IgD-negative memory B cell (primary cell): ENCODE data around the gene FBN1. TPM values are rescaled to one million over a fixed set of nuclear protein-coding genes. Genes with fewer than 3 reads are reported as not detected.

Source experiments
- H3K27ac Mint-ChIP-seq, 3 donors: one replicate each; pipeline ENCODE4 v1.8.0; 2020 to 2022; ENCODE audit warnings: mild to moderate bottlenecking in 3 of 3, mixed read lengths in 3 of 3, moderate library complexity in 1 of 3
- H3K27me3 Mint-ChIP-seq: one replicate; pipeline ENCODE4 v1.8.0; 2021; ENCODE audit warnings: mixed read lengths
- H3K36me3 Mint-ChIP-seq: one replicate; pipeline ENCODE4 v1.8.0; 2020; ENCODE audit warnings: mild to moderate bottlenecking, mixed read lengths
- H3K4me1 Mint-ChIP-seq, 3 donors: one replicate each; pipeline ENCODE4 v1.8.0; 2020 to 2022; ENCODE audit warnings: mixed read lengths in 3 of 3, mild to moderate bottlenecking in 1 of 3
- H3K4me3 Mint-ChIP-seq, 4 donors: one replicate each; pipeline ENCODE4 v1.8.0; 2020 to 2022; ENCODE audit warnings: mild to moderate bottlenecking in 4 of 4, mixed read lengths in 4 of 4, moderate library complexity in 3 of 4
- H3K9me3 Mint-ChIP-seq, 3 donors: one replicate each; pipeline ENCODE4 v1.8.0; 2020 to 2021; ENCODE audit warnings: mixed read lengths in 3 of 3, mild to moderate bottlenecking in 1 of 3
- polyA plus RNA-seq: library from polyadenylated mRNA; unstranded; fragments of 300-500 nt; fragmentation: Illumina TruSeq; gene quantifications from one replicate; pipeline ENCODE4 v1.2.3, GENCODE V29; 2021

The FBN1 gene
- polyA plus RNA-seq, 1 donor from 2014 or later, result not detected

DNA sequence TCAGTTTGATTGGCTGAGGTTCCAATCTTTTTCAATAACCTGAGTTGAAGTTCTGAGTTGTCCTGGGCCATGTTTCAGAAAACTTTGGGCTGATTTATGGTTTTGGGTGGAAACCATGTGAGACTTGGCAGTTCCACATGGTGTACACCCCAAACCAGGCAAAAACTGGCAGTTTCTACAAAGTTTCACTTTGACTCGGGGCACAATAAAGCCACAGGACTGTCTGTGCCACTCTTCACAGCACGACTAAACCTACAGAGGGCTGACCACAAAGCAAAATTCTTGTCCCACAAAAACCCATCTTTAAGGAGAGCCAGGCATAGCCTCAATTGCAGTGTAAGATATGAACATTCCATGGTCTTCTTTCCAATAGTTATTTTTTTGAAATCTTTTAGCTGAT lies 159.3 kb downstream of the FBN1 start:
- H3K27me3 Mint-ChIP-seq, result no peaks in the 10 kb centered on the region
- H3K4me3 Mint-ChIP-seq, result no peak overlapping the region
- H3K27ac Mint-ChIP-seq, result no peak overlapping the region
- no peaks in the 10 kb centered on the region for H3K4me1 Mint-ChIP-seq
- H3K9me3 Mint-ChIP-seq, result no peaks in the 10 kb centered on the region
- H3K36me3 Mint-ChIP-seq, result no peaks in the 10 kb centered on the region

DNA sequence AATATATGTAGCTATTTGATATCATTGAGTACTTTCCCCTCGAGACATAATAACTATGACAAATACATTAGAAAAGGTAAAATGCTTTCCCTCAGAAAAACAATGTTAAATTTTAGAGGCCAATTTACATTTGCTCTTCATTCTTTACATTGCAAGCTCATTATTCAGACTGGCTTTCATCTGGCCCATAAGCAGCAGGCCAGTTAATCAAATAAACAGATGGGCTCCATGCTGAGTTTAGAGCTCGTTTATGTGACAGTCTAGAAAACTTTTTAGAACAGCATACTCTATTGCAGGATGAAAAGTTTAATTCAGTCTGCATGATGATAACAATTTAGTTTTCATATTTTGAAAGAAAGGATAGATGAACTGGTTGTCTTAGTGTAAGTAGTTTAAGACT lies 163.7 kb downstream of the FBN1 start:
- H3K9me3 Mint-ChIP-seq, result no peaks in the 10 kb centered on the region
- no peaks in the 10 kb centered on the region for H3K4me1 Mint-ChIP-seq
- no peaks in the 10 kb centered on the region for H3K27me3 Mint-ChIP-seq
- no peak overlapping the region for H3K27ac Mint-ChIP-seq
- H3K36me3 Mint-ChIP-seq, result no peaks in the 10 kb centered on the region
- no peak overlapping the region for H3K4me3 Mint-ChIP-seq

DNA sequence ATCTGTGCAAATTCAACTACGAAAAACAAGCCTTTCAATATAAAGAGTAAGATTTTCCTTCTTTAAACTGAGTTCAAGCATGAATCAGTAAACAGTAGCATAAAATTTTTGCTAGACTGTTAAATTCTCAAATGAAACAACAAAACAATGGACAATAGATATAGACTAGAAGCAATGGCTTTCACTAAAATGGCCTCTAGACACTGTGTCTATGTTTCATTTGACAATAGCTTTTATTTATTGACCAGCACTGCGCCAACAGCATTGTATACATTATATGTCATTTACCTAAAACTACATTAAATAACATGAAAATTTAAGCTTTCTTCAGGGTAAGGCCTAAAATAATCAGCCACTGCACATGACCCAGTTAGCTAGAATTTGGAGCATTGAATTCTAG lies 165.8 kb downstream of the FBN1 start:
- Mint-ChIP-seq H3K36me3 (no peaks in the 10 kb centered on the region), H3K27ac (no peak overlapping the region), H3K27me3 (no peaks in the 10 kb centered on the region), H3K4me1 (no peaks in the 10 kb centered on the region), H3K4me3 (no peak overlapping the region), H3K9me3 (no peaks in the 10 kb centered on the region)

DNA sequence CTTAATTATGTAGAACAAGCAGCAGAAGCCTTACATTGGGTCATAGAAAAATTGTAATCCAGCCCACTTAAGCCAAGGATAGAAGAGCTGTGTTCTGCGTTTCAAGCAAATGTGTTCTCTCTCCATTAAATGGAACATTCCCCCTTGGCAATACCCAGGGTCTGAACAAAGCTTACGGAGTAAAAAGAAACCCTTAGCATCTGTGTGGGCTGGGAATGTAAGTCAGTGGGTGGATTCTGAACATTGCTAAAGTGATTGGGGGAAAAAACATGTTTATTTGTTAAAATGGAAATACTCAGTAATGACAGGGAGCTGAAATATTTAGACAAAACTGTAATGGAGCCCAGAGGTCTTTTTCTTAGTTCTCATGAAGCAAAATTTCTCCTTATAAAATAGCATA lies 166.9 kb downstream of the FBN1 start:
- Mint-ChIP-seq H3K36me3 (no peaks in the 10 kb centered on the region), H3K9me3 (no peaks in the 10 kb centered on the region), H3K4me1 (no peaks in the 10 kb centered on the region), H3K27ac (no peak overlapping the region), H3K4me3 (no peak overlapping the region), H3K27me3 (no peaks in the 10 kb centered on the region)

DNA sequence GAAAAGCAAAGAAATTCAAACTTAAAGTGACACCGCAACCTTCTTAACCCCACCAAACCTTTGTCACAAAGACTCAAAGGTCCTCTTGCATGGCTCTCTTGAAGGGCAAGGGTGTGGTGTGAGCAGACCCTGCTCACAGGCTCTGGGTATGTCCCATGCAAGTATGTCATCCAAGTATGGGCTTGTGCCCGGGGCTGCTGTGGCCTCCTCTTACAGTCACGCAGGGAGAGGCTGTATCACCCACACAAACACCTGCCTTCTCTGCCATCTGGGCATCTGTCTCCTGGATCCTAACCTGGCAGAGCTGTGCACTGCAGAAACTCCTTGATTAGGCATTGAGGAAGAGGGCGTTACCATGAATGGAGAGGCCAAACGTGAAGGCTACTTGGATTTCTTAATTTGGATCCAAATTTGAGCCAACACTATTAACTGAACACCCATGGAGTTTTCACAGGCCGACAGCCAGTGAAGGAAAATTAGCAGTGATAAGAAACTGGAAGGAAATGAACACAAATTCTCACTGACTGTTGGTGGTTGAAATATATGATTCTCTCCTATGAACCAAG lies 167.6 kb downstream of the FBN1 start:
- no peaks in the 10 kb centered on the region for H3K36me3 Mint-ChIP-seq

DNA sequence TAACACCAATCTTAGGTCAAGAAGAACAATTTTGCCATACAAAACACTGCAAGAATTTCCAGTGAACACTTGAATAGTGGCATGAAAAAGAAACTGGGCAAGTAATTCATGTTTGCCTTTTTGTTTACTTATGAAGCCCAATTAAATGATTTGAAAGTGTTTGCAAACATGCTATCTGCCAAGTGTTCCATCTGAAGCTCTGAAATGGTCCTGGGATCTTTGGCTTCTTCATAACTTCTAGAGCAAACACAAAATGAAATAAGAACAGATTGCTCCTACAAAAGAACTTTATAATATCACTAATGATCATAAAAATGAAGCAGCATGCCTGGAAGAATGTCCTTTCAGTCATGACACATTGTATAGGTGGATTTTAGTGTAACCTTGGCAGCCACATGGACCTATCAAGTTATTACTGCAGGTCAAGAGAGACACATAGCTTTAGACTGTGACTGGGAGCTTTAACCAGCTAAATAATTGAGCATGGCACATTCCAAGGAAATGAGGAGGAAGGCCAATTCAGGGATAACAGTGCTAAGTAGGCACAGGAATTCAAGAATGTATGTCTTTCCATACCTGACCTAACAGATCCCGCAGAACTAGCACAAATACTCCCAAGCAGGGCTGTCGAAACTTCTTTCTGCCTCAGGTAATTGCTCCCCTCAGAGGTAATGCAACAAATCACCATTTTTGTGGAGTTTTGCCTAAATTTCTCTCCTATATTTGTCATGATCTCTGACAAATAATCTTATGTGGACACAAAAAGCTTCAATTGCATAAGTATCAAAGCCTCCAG lies 169.7 kb downstream of the FBN1 start:
- Mint-ChIP-seq H3K27me3 (no peaks in the 10 kb centered on the region), H3K27ac (no peak overlapping the region), H3K9me3 (no peaks in the 10 kb centered on the region), H3K36me3 (no peaks in the 10 kb centered on the region), H3K4me3 (no peak overlapping the region), H3K4me1 (no peaks in the 10 kb centered on the region)

More for the DNA sequence above, 167.6 kb downstream of the FBN1 start:
- Mint-ChIP-seq H3K27me3 (no peaks in the 10 kb centered on the region), H3K4me3 (no peak overlapping the region), H3K4me1 (no peaks in the 10 kb centered on the region), H3K27ac (no peak overlapping the region), H3K9me3 (no peaks in the 10 kb centered on the region)

DNA sequence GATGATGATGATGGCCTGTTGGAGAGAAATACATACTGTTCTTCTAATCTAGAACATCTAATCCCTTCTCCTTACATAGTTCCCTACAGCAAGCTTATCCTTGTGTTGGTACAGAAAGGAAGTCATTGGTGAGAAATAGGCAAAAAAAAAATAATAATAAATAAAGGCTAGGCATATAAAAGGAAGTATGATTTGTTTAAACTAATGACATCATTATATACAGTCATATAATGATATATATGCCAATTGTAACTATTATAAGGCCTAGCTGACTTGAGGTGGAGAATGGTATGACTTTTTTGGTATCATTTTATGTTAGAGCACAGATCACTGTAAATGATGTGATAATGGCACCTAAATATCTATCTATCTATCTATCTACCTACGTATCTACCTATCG lies 171.8 kb downstream of the FBN1 start:
- Mint-ChIP-seq H3K27ac (no peak overlapping the region), H3K27me3 (no peaks in the 10 kb centered on the region)

DNA sequence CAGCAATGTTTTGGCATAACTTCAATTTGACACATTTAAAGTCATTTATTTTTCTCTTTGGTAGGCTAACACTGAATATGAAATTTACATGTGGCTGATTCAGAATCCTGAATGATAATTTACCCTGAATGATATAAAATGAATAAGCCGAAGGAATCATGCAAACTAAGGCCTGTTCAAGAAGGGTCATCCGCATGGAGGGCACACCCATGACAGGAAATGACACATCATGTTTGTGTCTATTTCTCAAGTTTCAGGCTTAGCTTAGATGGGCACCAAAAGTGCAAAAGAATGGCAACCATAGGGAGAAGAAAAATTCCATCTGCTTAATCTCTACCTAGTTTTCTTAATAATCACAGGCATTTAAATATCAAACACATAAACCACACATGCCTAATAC lies 172.8 kb downstream of the FBN1 start:
- Mint-ChIP-seq H3K9me3 (no peaks in the 10 kb centered on the region), H3K27ac (no peak overlapping the region), H3K4me1 (no peaks in the 10 kb centered on the region), H3K27me3 (no peaks in the 10 kb centered on the region), H3K4me3 (no peak overlapping the region), H3K36me3 (no peaks in the 10 kb centered on the region)

More for the DNA sequence above, 171.8 kb downstream of the FBN1 start:
- H3K4me1 Mint-ChIP-seq, result no peaks in the 10 kb centered on the region
- H3K4me3 Mint-ChIP-seq, result no peak overlapping the region
- H3K36me3 Mint-ChIP-seq, result no peaks in the 10 kb centered on the region
- H3K9me3 Mint-ChIP-seq, result no peaks in the 10 kb centered on the region

DNA sequence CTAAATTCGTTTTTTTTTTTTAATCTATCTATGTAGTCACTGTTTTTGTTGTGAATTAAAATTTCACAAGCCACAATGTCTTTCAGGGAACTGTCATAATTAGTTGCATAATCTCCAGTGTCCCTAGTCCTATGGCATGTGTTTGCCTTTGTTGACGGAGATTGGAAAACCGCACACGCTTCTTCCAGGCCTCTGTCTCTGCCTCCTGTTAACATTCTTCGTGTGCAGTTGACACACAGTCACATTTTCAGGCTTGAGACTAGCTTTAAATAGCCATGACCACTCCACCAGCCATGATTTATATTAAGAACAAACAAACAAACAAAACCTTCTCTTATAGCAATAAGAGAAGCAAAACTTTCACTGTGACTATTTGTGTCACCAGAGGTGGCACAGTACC lies 174.4 kb downstream of the FBN1 start:
- Mint-ChIP-seq H3K27me3 (no peaks in the 10 kb centered on the region), H3K36me3 (no peaks in the 10 kb centered on the region), H3K4me1 (no peaks in the 10 kb centered on the region), H3K4me3 (no peak overlapping the region), H3K9me3 (no peaks in the 10 kb centered on the region), H3K27ac (no peak overlapping the region)

DNA sequence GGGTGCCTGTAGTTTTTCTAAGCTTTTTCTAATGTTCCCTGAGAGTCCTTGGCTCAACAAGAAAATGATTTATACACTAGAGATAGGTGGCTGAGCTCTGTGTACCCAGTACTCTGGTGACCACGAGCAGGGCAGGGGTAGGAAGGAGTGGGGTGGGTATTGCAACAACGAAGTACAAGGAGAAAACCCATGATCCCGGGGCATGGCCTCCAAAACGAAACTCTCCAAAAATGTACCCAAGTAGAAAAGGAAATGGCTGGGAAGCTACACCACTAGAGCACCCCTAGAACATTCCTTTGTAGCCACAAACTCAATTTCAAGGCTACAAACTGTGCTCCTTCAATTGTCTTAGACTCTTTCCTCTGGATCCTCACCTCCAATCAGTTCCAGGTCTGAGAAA lies 175.4 kb downstream of the FBN1 start:
- H3K36me3 Mint-ChIP-seq, result no peaks in the 10 kb centered on the region
- no peaks in the 10 kb centered on the region for H3K9me3 Mint-ChIP-seq
- H3K27me3 Mint-ChIP-seq, result no peaks in the 10 kb centered on the region
- H3K27ac Mint-ChIP-seq, result no peak overlapping the region
- H3K4me1 Mint-ChIP-seq, result no peaks in the 10 kb centered on the region
- H3K4me3 Mint-ChIP-seq, result no peak overlapping the region

DNA sequence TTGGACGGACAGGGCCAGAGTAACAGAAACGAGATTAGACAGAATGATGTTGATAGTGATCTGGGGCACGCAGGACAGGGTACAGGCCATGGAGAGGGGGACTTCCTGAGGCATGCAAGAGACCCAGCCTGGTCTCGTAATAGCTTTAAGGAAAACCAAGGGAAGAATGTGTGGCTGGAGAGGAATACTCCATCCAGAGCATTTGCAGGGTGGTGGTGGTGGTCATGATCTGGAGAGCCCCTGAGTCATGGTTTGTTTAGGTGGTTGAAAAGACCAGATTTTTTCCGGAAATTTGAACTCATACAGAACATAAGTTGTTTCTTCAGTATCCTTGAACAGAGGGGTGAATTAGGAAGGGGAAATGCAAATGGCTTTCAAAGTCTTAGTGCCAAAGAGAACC lies 175.8 kb downstream of the FBN1 start:
- Mint-ChIP-seq H3K27me3 (no peaks in the 10 kb centered on the region), H3K4me3 (no peak overlapping the region), H3K27ac (no peak overlapping the region), H3K36me3 (no peaks in the 10 kb centered on the region), H3K9me3 (no peaks in the 10 kb centered on the region), H3K4me1 (no peaks in the 10 kb centered on the region)

DNA sequence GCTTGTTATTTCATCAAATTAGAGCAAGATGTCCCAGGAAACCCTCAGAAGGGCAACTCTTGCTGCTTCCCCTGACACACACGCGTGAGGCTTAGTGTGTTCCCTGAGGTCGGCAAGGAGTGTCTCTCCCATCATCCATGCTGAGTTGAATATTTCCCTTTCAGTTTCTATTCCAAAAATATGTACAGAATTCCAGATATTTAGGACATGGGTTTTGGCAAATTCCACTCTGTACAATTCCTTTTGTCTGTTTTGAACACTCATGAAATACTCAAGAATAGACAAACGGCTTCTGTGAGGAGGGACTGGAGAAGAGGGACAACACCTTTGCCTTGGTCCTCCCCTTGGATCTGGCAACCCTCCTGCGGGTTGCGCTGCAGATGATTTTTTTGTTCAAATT lies 176.2 kb downstream of the FBN1 start:
- Mint-ChIP-seq H3K27ac (no peak overlapping the region), H3K36me3 (no peaks in the 10 kb centered on the region), H3K4me1 (no peaks in the 10 kb centered on the region), H3K9me3 (no peaks in the 10 kb centered on the region), H3K4me3 (no peak overlapping the region), H3K27me3 (no peaks in the 10 kb centered on the region)

DNA sequence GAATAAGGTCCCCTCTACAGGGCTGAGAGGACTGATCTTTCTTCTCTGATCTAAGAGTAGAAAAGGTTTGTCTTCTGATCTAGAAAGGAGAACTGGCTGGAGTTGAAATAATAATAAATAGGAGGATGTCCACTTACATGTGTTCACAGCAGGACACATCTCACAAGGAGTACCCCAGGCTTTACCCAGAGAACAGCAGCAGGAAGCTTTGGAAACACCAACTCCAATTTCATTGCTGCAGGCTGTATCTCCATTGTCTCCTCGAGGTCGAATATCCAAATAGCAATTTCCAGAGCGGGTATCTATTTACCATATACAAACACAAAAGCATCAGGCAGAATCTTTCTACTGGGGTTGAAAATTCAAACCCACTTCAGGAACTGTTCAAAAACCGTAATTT lies 177.7 kb downstream of the FBN1 start:
- Mint-ChIP-seq H3K9me3 (no peaks in the 10 kb centered on the region), H3K36me3 (no peaks in the 10 kb centered on the region), H3K27me3 (no peaks in the 10 kb centered on the region), H3K4me1 (no peaks in the 10 kb centered on the region), H3K4me3 (no peak overlapping the region), H3K27ac (no peak overlapping the region)

DNA sequence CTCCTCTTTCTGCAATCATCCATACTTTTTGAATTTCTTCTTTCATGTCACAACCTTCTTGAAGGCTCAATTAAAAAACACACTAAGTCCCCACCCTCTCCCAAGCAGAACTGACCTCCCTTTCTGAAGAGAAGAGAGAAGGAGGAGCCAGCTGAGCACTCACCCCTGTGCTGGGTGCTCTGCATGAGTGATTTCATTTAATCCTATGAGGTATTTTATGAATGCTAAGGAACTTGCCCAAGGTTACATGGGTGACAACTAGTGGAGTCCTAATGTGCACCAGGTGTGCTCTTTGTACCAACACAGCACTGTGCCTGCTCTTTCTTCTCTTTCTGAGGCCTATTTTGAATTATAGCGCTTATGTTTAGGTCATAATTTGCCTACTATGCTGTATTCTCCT lies 178.7 kb downstream of the FBN1 start:
- H3K9me3 Mint-ChIP-seq, result no peaks in the 10 kb centered on the region
- H3K27me3 Mint-ChIP-seq, result no peaks in the 10 kb centered on the region
- no peaks in the 10 kb centered on the region for H3K36me3 Mint-ChIP-seq

DNA sequence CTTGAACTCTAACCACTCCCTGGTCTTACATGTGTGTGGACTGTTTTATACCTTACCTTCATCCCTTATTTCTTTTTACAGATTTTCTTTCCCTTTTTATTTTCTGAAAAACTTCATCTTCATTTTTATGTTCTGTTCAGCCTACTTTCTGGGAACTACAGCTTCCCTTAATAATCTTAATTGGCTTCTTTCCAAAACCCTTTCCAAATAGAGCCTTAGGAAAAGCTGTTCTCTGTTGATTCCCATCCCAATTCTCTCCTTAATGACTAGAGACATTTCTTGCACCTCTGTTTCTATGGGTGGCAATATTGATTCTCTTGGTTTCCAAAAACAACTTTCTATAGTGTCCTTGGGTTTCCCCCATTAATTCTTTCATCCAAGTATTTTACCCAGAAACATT lies 179.4 kb downstream of the FBN1 start:
- Mint-ChIP-seq H3K9me3 (no peaks in the 10 kb centered on the region), H3K4me3 (no peak overlapping the region), H3K27me3 (no peaks in the 10 kb centered on the region), H3K36me3 (no peaks in the 10 kb centered on the region), H3K27ac (no peak overlapping the region), H3K4me1 (no peaks in the 10 kb centered on the region)

More for the DNA sequence above, 178.7 kb downstream of the FBN1 start:
- H3K27ac Mint-ChIP-seq, result no peak overlapping the region
- no peak overlapping the region for H3K4me3 Mint-ChIP-seq
- H3K4me1 Mint-ChIP-seq, result no peaks in the 10 kb centered on the region

DNA sequence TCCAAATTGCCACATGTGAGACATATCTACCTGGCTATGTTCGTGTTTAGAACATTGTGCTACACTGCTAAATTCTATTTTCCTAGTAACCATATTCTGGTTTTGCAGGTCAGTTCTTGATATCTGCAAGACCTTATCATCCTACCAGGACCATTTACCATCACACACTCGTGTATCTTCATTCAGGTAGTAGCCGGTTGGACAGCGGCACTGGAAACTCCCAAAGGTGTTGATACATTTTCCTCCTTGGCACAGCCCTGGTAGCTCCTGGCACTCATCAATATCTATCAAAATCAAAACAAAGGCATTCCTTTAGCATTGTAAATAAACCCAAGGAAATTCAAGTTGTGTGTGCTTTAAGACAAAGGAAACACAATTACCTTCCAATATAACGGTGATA lies 180.1 kb downstream of the FBN1 start:
- H3K36me3 Mint-ChIP-seq, result no peaks in the 10 kb centered on the region
- H3K27me3 Mint-ChIP-seq, result no peaks in the 10 kb centered on the region
- H3K4me1 Mint-ChIP-seq, result no peaks in the 10 kb centered on the region
- no peak overlapping the region for H3K27ac Mint-ChIP-seq
- no peaks in the 10 kb centered on the region for H3K9me3 Mint-ChIP-seq
- H3K4me3 Mint-ChIP-seq, result no peak overlapping the region
